Measurements from ENCODE around the gene GOLGA3. TPM values are rescaled to one million over a fixed set of nuclear protein-coding genes. Genes with fewer than 3 reads are reported as not detected.

Gene GOLGA3
- total and polyA plus RNA-seq, 10 of the 15 experiments (the other 5 are each of a cell fraction or from before 2014, with no cell fraction given) = 2.0 to 42.7 (median 15.2) TPM

GRCh38 chr12:132730353-132730752, 98.3 kb downstream of the GOLGA3 start:
- no peak overlapping the region for H3K9ac ChIP-seq (ENCODE audit: control insufficient read depth, insufficient read depth, low read length)
- SMC1A ChIA-PET (ENCODE audit: uncharacterized antibody, unreplicated experiment) = no interaction called here
- CTCF ChIA-PET = interaction anchor here (1.3 kb wide), 1 partner anchor 10 kb away, joined by 3 read pairs; no protein-coding TSS in a partner anchor
- H3K4me3 ChIP-seq = no peak overlapping the region
- RAD21 ChIA-PET (ENCODE audit: unreplicated experiment) = no interaction called here
- no peak for TF ChIP-seq E2F4 (IDR thresholded peaks at IDR 0.05; ENCODE audit: low read depth, low read length)
- TF ChIP-seq RBBP5 (conservative IDR thresholded peaks at IDR 0.05) = no peak
- no peaks in the 10 kb centered on the region for H4K20me1 ChIP-seq (ENCODE audit: control insufficient read depth, insufficient read depth)
- H2AFZ ChIP-seq (ENCODE audit: control insufficient read depth, low read depth, low read length) = no peak overlapping the region
- in situ Hi-C loops (cut with MboI) (no loop called here), intact Hi-C loops (cut with micrococcal nuclease; ENCODE audit: unreplicated experiment) (no loop called here)
- no peak for ATAC-seq
- WGBS (ENCODE audit: insufficient coverage, insufficient replicate concordance, low lambda C conversion rate, missing lambda C conversion rate) = 93% methylated on average over 11 of the region's 11 CpGs
- POLR2A ChIA-PET = no interaction called here
- H3K9me3 ChIP-seq (replicated peaks; ENCODE audit: control insufficient read depth, insufficient read depth, low read length) = no peaks in the 10 kb centered on the region; the same call in 2 of the 3 replicates
- no peak for FAIRE-seq
- no TSS peak for BruUV-seq (replicated peaks)
- H3K36me3 ChIP-seq (ENCODE audit: control insufficient read depth in 2 of 2, insufficient read depth in 2 of 2, low read length in 1 of 2) = peaks cover 28 to 44% of the 10 kb centered on the region in 2 experiments
- no peak overlapping the region for H3K4me2 ChIP-seq (ENCODE audit: control insufficient read depth, insufficient read depth)
- H3K4me1 ChIP-seq (ENCODE audit: control insufficient read depth, insufficient read depth, low read length) = no peaks in the 10 kb centered on the region
- H3K27ac ChIP-seq (ENCODE audit: control insufficient read depth, insufficient read depth) = no peak overlapping the region
- H3K79me2 ChIP-seq (ENCODE audit: control insufficient read depth, insufficient read depth, low read length) = no peaks in the 10 kb centered on the region
- no peak for DNase-seq (ENCODE audit: low read depth, low spot score)
- H3K27me3 ChIP-seq (replicated peaks in 1 of 2; ENCODE audit: control insufficient read depth in 2 of 2, insufficient read depth in 2 of 2, low read length in 1 of 2) = no peaks in the 10 kb centered on the region

- intact Hi-C loops (cut with micrococcal nuclease; ENCODE audit: unreplicated experiment) = no loop called here
- Histone ChIP-seq H3K9me3 (replicated peaks; ENCODE audit: control insufficient read depth, insufficient read depth, low read length) (no peaks in the 10 kb centered on the region; the same call in 2 of the 3 replicates), H3K4me1 (ENCODE audit: control insufficient read depth, insufficient read depth, low read length) (no peaks in the 10 kb centered on the region), H3K27me3 (replicated peaks in 1 of 2; ENCODE audit: control insufficient read depth in 2 of 2, insufficient read depth in 2 of 2, low read length in 1 of 2) (no peaks in the 10 kb centered on the region), H3K4me3 (no peak overlapping the region), H3K36me3 (ENCODE audit: control insufficient read depth in 2 of 2, insufficient read depth in 2 of 2, low read length in 1 of 2) (peaks cover 24 to 41% of the 10 kb centered on the region in 2 experiments), H3K79me2 (ENCODE audit: control insufficient read depth, insufficient read depth, low read length) (no peaks in the 10 kb centered on the region), H3K4me2 (ENCODE audit: control insufficient read depth, insufficient read depth) (no peak overlapping the region), H3K9ac (ENCODE audit: control insufficient read depth, insufficient read depth, low read length) (no peak overlapping the region), H2AFZ (ENCODE audit: control insufficient read depth, low read depth, low read length) (no peak overlapping the region), H3K27ac (ENCODE audit: control insufficient read depth, insufficient read depth) (no peak overlapping the region), H4K20me1 (ENCODE audit: control insufficient read depth, insufficient read depth) (no peaks in the 10 kb centered on the region)
- TF ChIP-seq FOS (IDR thresholded peaks at IDR 0.05; ENCODE audit: borderline replicate concordance, extremely low read depth, insufficient read length) = no peak
- TF ChIP-seq POLR2A (IDR thresholded peaks at IDR 0.05; ENCODE audit: low read depth, low read length) = 0 out of 2 replicates have a peak, but pooled peaks have one; percentile 6
- FAIRE-seq (no peak), DNase-seq (ENCODE audit: low read depth, low spot score) (no peak), ATAC-seq (no peak)
- ChIA-PET CTCF (interaction anchor here (1.3 kb wide), 1 partner anchor 10 kb away, joined by 3 read pairs; no protein-coding TSS in a partner anchor), RAD21 (ENCODE audit: unreplicated experiment) (no interaction called here), POLR2A (no interaction called here), SMC1A (ENCODE audit: uncharacterized antibody, unreplicated experiment) (no interaction called here)
- no TSS peak for BruUV-seq (replicated peaks)
- 89% methylated on average over 24 of the region's 24 CpGs for WGBS (ENCODE audit: insufficient coverage, insufficient replicate concordance, low lambda C conversion rate, missing lambda C conversion rate)
- in situ Hi-C loops (cut with MboI) = no loop called here
These were observed 98.9 kb downstream of the GOLGA3 start for GRCh38 chr12:132729541-132730320.

All from GM12878 (cell line).